Activated CD4-positive, alpha-beta T cell treated with anti-CD3 and anti-CD28 coated beads, Interleukin-2, Interleukin-6, amounts not matched to agents 100 ng/mL and 50 ng/mL, durations not matched to agents 16 hours and 8 hours (primary cell): ENCODE results near the gene AMOT.

Experiments
- DNase-seq: peaks from one replicate; pipeline ENCODE4 v3.0.0-alpha.2; 2020

The AMOT gene

DNA sequence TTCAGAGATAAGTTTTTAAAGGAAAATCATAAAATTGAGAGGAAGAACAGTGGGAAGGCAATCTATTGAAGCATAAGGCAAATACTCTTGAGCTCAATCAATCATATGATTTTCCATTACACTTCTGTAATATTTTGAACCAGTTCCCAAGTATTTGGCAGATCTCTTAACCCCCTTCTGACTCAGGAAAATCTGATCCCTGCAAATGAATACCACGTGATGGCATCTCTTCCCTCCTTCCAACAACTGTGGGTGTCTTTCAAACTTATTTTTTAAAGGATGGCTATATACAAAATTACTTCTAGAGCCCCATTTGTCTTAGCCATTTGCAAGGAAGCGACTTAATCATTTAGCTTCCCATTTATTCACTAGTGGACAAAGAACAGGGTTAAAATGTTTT lies 41.9 kb downstream of the AMOT start:
- no peak for DNase-seq

GRCh38 chrX:112789931-112790330 lies 50.7 kb downstream of the AMOT start:
- DNase-seq: no peak

DNA sequence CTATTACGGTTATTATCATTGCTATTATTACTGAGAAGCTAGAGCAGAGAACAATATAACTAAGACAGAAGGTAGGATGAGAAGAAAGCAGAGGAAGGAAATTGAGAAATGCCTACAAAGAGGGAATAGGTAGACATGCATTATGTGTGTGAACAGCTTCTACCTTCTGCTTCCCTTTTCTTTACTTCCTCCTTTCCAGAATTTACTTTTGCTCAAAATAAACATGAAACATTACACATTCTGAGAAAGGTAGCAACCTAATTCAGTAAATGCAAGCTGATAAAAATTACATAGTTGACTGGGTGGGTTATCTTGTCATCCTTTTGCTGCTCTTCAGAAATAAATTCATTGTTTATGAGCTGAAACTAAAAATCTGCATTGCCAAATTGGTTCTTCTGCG lies 54.6 kb downstream of the AMOT start:
- no peak for DNase-seq

DNA sequence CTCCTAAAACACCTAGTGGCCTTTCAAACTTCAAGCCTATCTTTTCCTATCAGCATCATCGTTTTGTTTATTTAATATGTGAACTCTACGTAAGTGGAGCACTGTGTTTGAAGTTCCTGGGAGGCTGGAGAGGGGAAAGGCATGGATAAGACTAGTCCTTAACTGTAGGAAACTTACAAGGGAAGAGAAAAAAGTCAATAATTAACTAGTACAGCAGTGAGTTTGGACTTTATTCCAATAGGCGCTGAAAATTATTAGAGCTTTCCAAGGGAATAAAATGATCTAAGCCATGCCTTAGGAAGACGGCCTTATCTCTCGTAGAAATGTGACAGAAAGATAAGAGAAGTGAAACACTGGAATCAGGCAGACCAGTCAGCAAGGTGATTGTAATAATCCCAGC lies 55.3 kb downstream of the AMOT start:
- no peak for DNase-seq

GRCh38 chrX:112784692-112785091 lies 55.9 kb downstream of the AMOT start:
- no peak for DNase-seq

DNA sequence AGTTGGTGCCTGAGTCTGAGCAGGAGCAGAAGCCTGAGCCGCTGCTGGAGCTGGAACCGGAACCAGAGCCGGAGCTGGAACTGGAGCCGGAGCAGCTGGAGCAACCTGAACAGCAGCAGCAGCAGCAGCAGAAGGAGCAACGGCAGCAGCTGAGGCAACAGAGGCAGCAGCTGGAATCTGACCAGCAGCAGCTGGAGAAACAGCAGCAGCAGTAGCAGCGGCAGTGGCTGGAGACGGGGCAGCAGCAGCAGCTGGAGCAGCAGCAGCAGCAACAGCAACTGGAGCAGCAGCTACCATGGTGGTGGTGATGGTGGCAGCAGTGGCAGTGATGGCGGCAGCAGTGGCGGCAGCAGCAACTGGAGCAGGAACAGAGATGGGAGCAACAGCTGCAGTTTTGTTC lies 61.5 kb downstream of the AMOT start:
- DNase-seq: no peak

DNA sequence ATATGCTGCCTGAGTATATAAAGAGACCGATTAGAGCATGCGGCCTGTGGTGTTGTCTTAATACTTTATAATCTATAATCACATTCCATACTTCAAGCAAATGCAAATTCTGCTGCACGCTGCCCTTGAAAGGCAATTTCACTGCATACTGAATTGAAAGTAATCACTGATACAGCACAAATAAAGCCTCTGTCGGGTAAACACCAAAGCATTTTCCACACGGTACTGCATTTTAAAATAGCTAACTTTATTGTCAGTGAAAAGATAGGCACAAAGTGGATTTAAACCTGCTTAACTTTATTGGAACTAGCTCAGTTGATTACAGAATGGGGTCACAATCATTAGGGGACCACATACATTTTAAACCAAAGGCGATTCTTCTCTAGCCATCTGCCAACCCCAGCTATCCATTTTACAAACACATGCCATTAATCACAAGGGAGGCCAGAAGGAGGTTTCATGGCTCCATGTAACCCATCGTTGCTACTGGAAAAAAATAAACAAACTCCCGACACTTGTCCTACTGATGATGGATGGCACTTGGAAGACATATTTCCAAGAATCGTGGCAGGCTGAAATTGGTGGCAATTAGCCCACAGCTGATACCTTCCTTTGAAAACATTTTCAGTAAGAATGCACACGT lies 65.9 kb downstream of the AMOT start:
- no peak for DNase-seq

DNA sequence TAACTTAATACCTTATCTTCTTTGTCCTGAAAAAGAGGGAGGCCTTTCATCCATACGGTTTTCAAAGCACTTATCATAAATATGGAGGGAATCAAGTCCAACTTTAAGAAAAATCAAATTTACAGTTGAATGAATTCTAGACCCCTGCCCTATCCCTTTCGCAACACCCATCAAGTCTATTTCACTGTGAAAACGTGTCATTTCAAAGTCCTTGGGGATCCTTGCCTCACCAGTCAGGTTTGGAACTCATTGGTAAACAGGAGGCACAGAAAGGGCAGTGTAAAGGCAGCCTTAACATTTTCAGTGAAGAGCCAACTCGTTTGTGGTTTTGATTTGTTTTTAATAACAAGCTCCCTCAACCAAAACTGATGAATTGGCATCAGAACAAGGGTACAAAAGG lies 66.5 kb downstream of the AMOT start:
- DNase-seq: no peak

DNA sequence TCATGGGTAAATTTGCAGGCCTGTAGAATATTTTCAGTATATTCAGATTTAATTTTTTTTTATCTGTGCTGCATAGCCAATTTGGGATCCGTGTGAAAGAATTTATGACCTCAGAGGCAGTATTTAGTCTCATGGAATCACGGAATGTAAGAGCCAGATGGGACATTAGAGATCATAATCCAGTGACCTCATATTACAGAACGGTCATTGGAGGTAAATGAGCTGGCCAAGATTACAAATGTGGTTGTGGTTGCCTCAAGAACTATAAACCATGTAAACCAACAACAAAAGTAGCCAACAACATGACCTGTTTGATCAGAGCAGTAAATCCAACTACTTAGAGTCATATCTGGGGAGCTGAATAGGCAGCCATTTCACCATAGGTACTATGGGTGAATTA lies 71.6 kb downstream of the AMOT start:
- DNase-seq: no peak

DNA sequence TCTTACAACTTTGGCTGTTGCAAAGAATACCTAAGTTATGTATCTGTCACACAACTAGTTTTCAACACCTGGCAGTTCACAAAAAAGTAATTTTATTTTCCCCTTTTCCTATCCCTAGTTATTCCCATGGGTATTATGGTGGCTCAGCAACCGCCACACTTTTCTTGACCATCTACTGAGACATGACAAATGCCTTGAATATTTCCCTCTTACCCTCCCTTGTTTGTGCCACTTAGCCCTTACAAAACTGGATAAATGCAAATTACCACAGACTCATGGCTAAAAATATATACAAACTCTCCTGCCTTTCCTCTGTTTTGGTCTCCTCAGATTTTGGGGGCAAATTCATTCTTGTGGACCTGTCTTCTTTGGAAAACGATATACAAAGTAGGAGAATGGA lies 72.1 kb downstream of the AMOT start:
- no peak for DNase-seq

DNA sequence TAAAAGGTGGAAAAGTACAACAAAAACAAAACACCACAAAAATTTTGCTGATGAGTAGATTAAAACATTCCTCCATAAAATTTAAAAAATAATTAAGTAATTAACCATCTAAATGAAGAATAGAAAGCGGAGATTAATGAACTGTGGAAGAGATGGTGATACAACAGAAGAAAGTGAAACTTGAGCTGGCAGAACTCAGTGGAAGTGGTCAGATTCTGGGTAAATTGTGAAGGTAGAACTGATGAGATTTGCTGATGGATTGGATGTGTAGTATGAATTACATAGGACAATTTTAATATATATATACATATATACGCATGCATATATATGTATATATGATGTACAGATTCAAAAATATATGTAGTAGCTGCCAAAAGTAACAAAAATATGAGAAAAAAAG lies 73.9 kb downstream of the AMOT start:
- DNase-seq: no peak

DNA sequence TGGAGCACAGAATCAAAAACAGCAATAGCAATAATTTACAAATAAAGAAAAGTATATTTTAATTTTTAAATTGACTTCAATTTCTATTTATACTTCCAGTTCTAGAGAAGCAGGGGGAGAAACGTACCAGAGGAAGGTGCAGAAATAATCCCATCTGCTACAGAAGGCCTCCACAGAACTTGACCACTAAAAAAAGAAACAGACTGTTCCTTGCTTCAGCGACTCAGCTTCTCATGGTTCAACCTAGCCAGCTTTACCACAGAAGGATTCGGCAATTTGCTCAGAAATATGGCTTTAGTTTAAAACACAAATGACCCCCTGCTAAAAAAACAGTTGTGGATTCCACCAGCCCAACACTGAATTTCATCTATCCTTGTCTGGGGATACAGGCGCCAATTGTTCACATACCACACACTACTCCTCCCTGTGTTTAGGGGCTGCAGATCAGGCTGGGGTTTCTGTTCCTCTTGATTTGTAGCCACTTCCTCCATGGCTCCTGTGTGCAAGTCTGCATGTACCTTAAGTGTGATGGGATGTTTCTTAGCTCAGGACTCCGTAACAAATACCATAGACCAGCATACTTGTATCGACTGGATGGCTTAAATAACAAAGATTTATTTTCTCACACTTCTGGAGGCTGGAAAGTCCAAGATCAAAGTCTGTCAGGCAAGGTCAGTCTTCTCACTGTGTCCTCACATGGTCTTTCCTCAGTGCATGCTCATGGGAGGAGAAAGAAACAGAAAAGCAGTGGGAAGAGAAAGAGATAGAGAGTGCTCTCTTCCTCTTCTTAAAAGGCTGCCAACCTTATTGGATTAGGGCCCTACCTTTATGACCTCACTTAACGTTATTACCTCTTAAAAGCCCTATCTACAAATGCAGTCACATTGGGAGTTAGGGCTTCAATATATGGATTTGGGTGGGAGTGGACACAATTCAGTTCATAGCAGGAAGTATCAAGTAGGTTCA lies 79.1 kb downstream of the AMOT start:
- DNase-seq: no peak

GRCh38 chrX:112760697-112761096 lies 79.9 kb downstream of the AMOT start:
- DNase-seq: no peak

- DNase-seq: no peak
These were observed 80.7 kb downstream of the AMOT start for GRCh38 chrX:112759966-112760365.

GRCh38 chrX:112759512-112759911 lies 81.1 kb downstream of the AMOT start:
- DNase-seq: no peak

GRCh38 chrX:112757946-112758345 lies 82.7 kb downstream of the AMOT start:
- DNase-seq: no peak

DNA sequence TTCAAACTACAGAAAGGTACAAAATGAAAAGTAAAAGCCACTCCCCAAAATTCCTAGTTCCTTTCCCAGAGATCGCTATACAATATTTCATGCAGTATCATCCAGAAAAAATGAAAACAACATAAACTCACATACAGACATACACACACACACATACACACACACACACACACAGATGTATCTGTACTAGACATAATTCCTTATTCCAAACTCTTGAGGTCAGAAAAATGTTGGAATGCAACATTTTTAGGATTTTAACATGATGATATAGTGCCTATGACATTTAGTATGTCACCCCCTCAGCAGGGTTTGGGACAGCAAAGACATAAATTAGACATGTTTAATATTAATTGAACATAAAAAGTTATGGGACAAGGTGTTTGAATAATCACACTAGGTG lies 87.5 kb downstream of the AMOT start:
- no peak for DNase-seq

GRCh38 chrX:112751076-112751475 lies 89.6 kb downstream of the AMOT start:
- no peak for DNase-seq

GRCh38 chrX:112746812-112747595 lies 93.6 kb downstream of the AMOT start:
- no peak for DNase-seq

- peak; percentile 44 for DNase-seq
These were observed 102.1 kb downstream of the AMOT start for GRCh38 chrX:112738347-112739033.

DNA sequence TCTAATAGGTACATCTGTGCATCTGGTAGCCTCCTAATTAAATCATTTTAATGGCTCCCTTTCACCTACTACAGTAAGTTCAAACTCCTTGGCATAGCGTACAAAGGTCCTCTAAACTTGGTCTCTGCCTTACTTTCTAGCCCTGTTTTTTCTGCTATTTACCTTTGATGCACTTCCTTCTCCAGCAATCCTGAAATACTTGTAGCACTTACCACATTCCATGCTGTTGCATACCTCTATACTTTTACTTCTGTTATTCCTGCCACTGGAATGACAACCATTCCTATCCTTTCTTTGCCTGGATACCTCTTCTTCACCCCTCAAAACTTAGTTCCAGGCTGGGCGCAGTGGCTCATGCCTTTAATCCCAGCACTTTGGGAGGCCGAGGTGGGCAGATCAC lies 104.3 kb downstream of the AMOT start:
- DNase-seq: no peak

DNA sequence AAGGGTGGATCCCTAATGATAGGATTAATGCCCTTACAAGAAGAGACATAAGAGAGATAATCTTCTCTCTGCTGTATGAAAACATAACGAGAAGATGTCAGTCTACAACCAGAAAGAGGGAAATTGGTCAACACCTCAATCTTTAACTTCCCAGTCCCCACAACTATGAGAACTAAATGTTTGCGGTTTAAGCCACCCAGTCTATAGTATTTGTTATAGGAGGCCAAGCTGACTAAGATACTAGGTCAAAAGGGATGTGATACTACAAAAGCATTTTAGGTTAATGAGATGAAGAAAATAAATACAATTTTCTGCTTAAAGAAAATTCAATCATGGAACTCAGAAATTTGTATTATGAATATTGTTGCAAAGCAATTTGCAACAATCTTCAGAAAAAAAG lies 105.5 kb downstream of the AMOT start:
- DNase-seq: no peak

DNA sequence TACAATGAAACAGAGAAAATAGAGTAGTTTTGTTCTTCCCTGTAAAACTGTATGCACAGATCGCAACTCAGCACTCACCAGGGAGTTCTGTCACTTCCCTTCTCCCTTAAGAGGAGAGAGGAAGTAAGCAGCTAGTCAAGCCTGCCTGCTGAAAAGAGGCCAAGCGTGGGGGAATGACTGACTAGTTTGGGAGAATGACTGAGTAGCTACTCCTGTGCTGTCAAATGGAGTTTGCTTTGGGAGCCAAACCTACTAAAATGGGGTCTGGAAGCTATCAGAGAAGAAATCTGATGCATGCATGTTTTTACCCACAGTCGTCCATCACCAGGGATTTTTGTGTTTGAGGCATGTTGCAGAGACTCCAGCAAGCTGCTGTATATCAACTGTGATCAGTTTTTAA lies 106.3 kb downstream of the AMOT start:
- no peak for DNase-seq
